ENCODE measurements around the gene AICDA. TPM values are rescaled to one million over a fixed set of nuclear protein-coding genes. Genes with fewer than 3 reads are reported as not detected.
"Not testable (repeated sequence)": the region's sequence is repeated elsewhere in the genome, so short reads cannot be mapped to it uniquely, and the experiment has no call there.

Gene AICDA
- total RNA-seq, 1 experiment from 2014 or later: 0.13 TPM

GRCh38 chr12:8622646-8623045 is 10.0 kb upstream of the AICDA start:
- DNase-seq (ENCODE audit: low spot score): no peak
- TF ChIP-seq USF1 (CRISPR knock-in tag; IDR thresholded peaks at IDR 0.05) (no peak), ETV6 (CRISPR knock-in tag; IDR thresholded peaks at IDR 0.05) (no peak), AR (CRISPR knock-in tag; IDR thresholded peaks at IDR 0.05) (no peak), KAT7 (CRISPR knock-in tag; IDR thresholded peaks at IDR 0.05; ENCODE audit: borderline replicate concordance) (no peak), ZNF423 (CRISPR knock-in tag; IDR thresholded peaks at IDR 0.05) (no peak), TCF7 (CRISPR knock-in tag; IDR thresholded peaks at IDR 0.05; ENCODE audit: low read depth) (no peak), NR1H2 (CRISPR knock-in tag; IDR thresholded peaks at IDR 0.05) (no peak), PRRX2 (CRISPR knock-in tag; IDR thresholded peaks at IDR 0.05) (no peak), HMGA2 (CRISPR knock-in tag; IDR thresholded peaks at IDR 0.05) (no peak), ATF6 (CRISPR knock-in tag; IDR thresholded peaks at IDR 0.05) (no peak), CTCF (IDR thresholded peaks at IDR 0.05) (no peak), ZNF512 (CRISPR knock-in tag; IDR thresholded peaks at IDR 0.05; ENCODE audit: borderline replicate concordance) (no peak), MYBL2 (CRISPR knock-in tag; IDR thresholded peaks at IDR 0.05) (no peak), CREM (CRISPR knock-in tag; IDR thresholded peaks at IDR 0.05) (no peak), ESRRA (CRISPR knock-in tag; IDR thresholded peaks at IDR 0.05; ENCODE audit: borderline replicate concordance) (no peak), ZNF396 (CRISPR knock-in tag; IDR thresholded peaks at IDR 0.05; ENCODE audit: borderline replicate concordance) (no peak), GTF2I (CRISPR knock-in tag; conservative IDR thresholded peaks at IDR 0.05) (no peak)
- no peaks in the 10 kb centered on the region for H3K27me3 Mint-ChIP-seq (ENCODE audit: low read depth)
- peaks cover 12% of the 10 kb centered on the region for H3K9me3 Mint-ChIP-seq
- H3K4me3 Mint-ChIP-seq: no peak overlapping the region
- POLR2A ChIA-PET: no interaction called here
- H3K27ac Mint-ChIP-seq: no peak overlapping the region
- peaks cover 16% of the 10 kb centered on the region for H3K36me3 Mint-ChIP-seq
- CTCF ChIA-PET: interaction anchor here (0.7 to 1.3 kb wide), 3 partner anchors 13 to 34 kb away, joined by 3 to 5 read pairs (median 4); no protein-coding TSS in a partner anchor
- H3K4me1 Mint-ChIP-seq: peaks cover 5% of the 10 kb centered on the region
- no peak for ATAC-seq

- Mint-ChIP-seq H3K4me1 (peaks cover 20% of the 10 kb centered on the region), H3K36me3 (no peaks in the 10 kb centered on the region), H3K27ac (no peak overlapping the region), H3K4me3 (no peak overlapping the region), H3K27me3 (ENCODE audit: low read depth) (no peaks in the 10 kb centered on the region), H3K9me3 (peaks cover 2% of the 10 kb centered on the region)
- no peak for DNase-seq (ENCODE audit: low spot score)
- POLR2A ChIA-PET: interaction anchor here (0.5 kb wide), 1 partner anchor 42 kb away, joined by 4 read pairs; no protein-coding TSS in a partner anchor
- ATAC-seq: no peak
- CTCF ChIA-PET: interaction anchor here (1.4 kb wide), 1 partner anchor 71 kb away, joined by 7 read pairs; no protein-coding TSS in a partner anchor
- TF ChIP-seq ATF3 (CRISPR knock-in tag; conservative IDR thresholded peaks at IDR 0.05) (no peak), NFE2L1 (CRISPR knock-in tag; IDR thresholded peaks at IDR 0.05) (no peak), MYBL2 (CRISPR knock-in tag; IDR thresholded peaks at IDR 0.05) (no peak), OVOL2 (CRISPR knock-in tag; IDR thresholded peaks at IDR 0.05; ENCODE audit: borderline replicate concordance) (no peak)
These were observed 2.5 kb upstream of the AICDA start for GRCh38 chr12:8615206-8615605.

GRCh38 chr12:8613881-8614280 is 1.2 kb upstream of the AICDA start:
- CTCF ChIA-PET: interaction anchor here (1.4 to 1.8 kb wide), 2 partner anchors 43 to 69 kb away, joined by 5 to 7 read pairs; no protein-coding TSS in a partner anchor
- peaks cover 27% of the 10 kb centered on the region for H3K4me1 Mint-ChIP-seq
- H3K9me3 Mint-ChIP-seq; POLR2A ChIA-PET; DNase-seq (ENCODE audit: low spot score); H3K4me3 Mint-ChIP-seq; H3K27ac Mint-ChIP-seq; H3K27me3 Mint-ChIP-seq (ENCODE audit: low read depth); H3K36me3 Mint-ChIP-seq; ATAC-seq: not testable (repeated sequence)

Data from WTC11 (cell line).